Panc1 (cell line): Measurements from ENCODE around the gene MACROD2.

Experiments
- CTCF ChIP-seq: fragments of 450-650 bp; IDR thresholded peaks from 2 replicates; pipeline ENCODE4 v1.5.1; 2017; ENCODE audit warnings: mild to moderate bottlenecking
- POLR2AphosphoS5 ChIP-seq: IDR thresholded peaks from 2 replicates; pipeline ENCODE4 v1.6.1; 2012; ENCODE audit warnings: mild to moderate bottlenecking, low read depth, low read length, moderate library complexity
- REST ChIP-seq, 2 experiments: IDR thresholded peaks; 2 replicates each; pipeline ENCODE4 v1.6.1; 2011 to 2012; ENCODE audit warnings: low read depth in 2 of 2, control low read depth in 1 of 2, low read length in 1 of 2, mild to moderate bottlenecking in 1 of 2, moderate library complexity in 1 of 2; ENCODE audit not compliant: insufficient read depth in 1 of 2
- SIN3A ChIP-seq: IDR thresholded peaks from 2 replicates; pipeline ENCODE4 v1.6.1; 2012; ENCODE audit warnings: low read depth, mild to moderate bottlenecking, low read length, moderate library complexity, borderline replicate concordance; ENCODE audit not compliant: insufficient read depth

DNA sequence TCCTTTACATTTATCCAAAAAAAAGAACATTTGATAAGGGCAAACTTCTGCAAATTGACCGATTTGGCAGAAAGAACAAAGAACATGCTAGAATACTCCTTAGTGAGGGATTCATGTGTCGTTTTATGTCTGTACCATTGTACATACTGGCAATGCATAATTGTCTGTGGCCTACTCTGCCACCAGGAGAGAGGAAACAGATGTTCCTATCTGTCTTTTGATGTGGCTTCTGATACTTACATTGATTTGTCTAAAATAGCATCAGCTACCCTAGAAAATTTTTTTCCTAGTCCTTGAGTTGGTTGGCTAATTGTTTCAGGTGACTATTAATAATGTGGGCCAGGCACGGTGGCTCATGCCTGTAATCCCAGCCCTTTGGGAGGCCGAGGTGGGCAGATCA is 1923.8 kb downstream of the MACROD2 start:
- TF ChIP-seq CTCF (no peak), POLR2AphosphoS5 (no peak), SIN3A (no peak), REST (IDR thresholded peaks at IDR 0.05; ENCODE audit: insufficient read depth in 1 of 2, low read depth in 2 of 2, low read length in 1 of 2) (no peak)
